MM.1S (cell line): Measurements from ENCODE around the gene CCDC88A.
"Not testable (repeated sequence)": the region's sequence is repeated elsewhere in the genome, so short reads cannot be mapped to it uniquely, and the experiment has no call there.

Source experiments
- DNase-seq: peaks from one replicate; pipeline ENCODE4 v3.0.0-alpha.2; 2015
- H2AFZ ChIP-seq: fragments of 300-600 bp; sonication (generic); 2 replicates; pipeline ENCODE4 v1.6.0; 2016; ENCODE audit warnings: antibody characterized with exemption, low read length
- H3F3A ChIP-seq: fragments of 300-600 bp; sonication (generic); 2 replicates; pipeline ENCODE4 v1.6.1; 2016; ENCODE audit warnings: mild to moderate bottlenecking, antibody characterized with exemption, low read length, moderate library complexity, mixed read lengths; ENCODE audit not compliant: insufficient read depth
- H3K27ac ChIP-seq: fragments of 300-600 bp; sonication (generic); 2 replicates; pipeline ENCODE4 v1.5.1; 2016; ENCODE audit warnings: mild to moderate bottlenecking, low read length
- H3K27me3 ChIP-seq: fragments of 300-600 bp; sonication (generic); replicated peaks from 2 replicates; pipeline ENCODE4 v1.6.0; 2016; ENCODE audit warnings: low read length; ENCODE audit not compliant: insufficient read depth
- H3K36me3 ChIP-seq: fragments of 300-600 bp; sonication (generic); replicated peaks from 2 replicates; pipeline ENCODE4 v1.6.1; 2016; ENCODE audit warnings: mild to moderate bottlenecking, low read length, mixed read lengths; ENCODE audit not compliant: insufficient read depth
- H3K4me1 ChIP-seq: fragments of 300-600 bp; sonication (generic); 2 replicates; pipeline ENCODE4 v1.6.1; 2016; ENCODE audit warnings: low read length, mixed read lengths
- H3K4me2 ChIP-seq: fragments of 300-600 bp; sonication (generic); 2 replicates; pipeline ENCODE4 v1.6.0; 2016; ENCODE audit warnings: low read depth, low read length
- H3K4me3 ChIP-seq: fragments of 300-600 bp; sonication (generic); 2 replicates; pipeline ENCODE4 v1.5.1; 2016; ENCODE audit warnings: low read length, mixed read lengths
- H3K79me2 ChIP-seq: fragments of 300-600 bp; sonication (generic); 2 replicates; pipeline ENCODE4 v1.6.1; 2016; ENCODE audit warnings: mixed run types, low read length, mixed read lengths
- H3K9ac ChIP-seq: fragments of 300-600 bp; sonication (generic); 2 replicates; pipeline ENCODE4 v1.6.1; 2016; ENCODE audit warnings: low read length, mixed read lengths
- H3K9me2 ChIP-seq: fragments of 300-600 bp; sonication (generic); replicated peaks from 2 replicates; pipeline ENCODE4 v1.6.1; 2016; ENCODE audit warnings: mild to moderate bottlenecking, low read length, mixed read lengths; ENCODE audit not compliant: insufficient read depth
- H3K9me3 ChIP-seq: fragments of 300-600 bp; sonication (generic); replicated peaks from 2 replicates; pipeline ENCODE4 v1.6.1; 2016; ENCODE audit warnings: mild to moderate bottlenecking, low read length, mixed read lengths; ENCODE audit not compliant: insufficient read depth
- H4K20me1 ChIP-seq: fragments of 300-600 bp; sonication (generic); 2 replicates; pipeline ENCODE4 v1.6.1; 2016; ENCODE audit warnings: mild to moderate bottlenecking, low read length, moderate library complexity, mixed read lengths; ENCODE audit not compliant: insufficient read depth
- EZH2 ChIP-seq: fragments of 300-600 bp; sonication (generic); optimal IDR thresholded peaks from 2 replicates; pipeline ENCODE3; 2017; ENCODE audit warnings: low read depth, mild to moderate bottlenecking, antibody characterized with exemption, low read length, mixed read lengths
- EZH2phosphoT487 ChIP-seq: fragments of 300-600 bp; sonication (generic); IDR thresholded peaks from 2 replicates; pipeline ENCODE4 v1.6.1; 2018; ENCODE audit warnings: antibody characterized with exemption, low read length
- TF ChIP-seq, protein P1 (sequence below): fragments of 300-600 bp; sonication (generic); IDR thresholded peaks from 2 replicates; pipeline ENCODE4 v1.5.1; 2016; ENCODE audit warnings: antibody characterized with exemption, low read length, mixed read lengths

Gene CCDC88A

DNA sequence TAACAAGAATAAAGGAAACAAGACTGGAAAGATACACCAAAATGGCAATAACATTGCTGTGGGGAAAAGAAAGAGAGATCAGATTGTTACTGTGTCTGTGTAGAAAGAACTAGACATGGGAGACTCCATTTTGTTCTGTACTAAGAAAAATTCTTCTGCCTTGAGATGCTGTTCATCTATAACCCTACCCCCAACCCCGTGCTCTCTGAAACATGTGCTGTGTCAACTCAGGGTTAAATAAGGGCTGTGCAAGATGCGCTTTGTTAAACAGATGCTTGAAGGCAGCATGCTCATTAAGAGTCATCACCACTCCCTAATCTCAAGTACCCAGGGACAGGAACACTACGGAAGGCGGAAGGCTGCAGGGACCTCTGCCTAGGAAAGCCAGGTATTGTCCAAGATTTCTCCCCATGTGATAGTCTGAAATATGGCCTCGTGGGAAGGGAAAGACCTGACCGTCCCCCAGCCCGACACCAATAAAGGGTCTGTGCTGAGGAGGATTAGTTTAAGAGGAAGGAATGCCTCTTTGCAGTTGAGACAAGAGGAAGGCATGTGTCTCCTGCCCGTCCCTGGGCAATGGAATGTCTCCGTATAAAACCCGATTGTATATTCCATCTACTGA, 140.3 kb downstream of the CCDC88A start:
- not testable (repeated sequence) for H3K9me2 ChIP-seq, H3K9ac ChIP-seq

DNA sequence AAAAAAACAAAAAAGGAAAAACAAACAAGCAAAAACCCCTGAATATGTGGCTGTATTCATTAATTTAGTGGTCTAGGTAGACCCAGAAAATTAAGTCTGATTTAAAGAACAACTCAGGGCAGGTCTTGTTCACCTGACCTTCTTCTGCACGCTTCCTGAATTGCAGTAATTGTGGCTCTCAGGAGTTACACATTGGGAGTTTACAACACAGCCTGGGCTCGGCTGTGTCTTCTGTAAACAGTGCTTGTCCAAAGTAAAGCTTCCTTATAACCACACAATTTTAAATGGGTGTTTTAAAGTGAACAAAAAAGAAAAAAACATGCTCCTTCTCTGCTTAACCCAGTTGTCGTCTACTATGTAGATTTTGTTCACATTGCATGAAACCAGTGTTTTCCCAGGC, 142.3 kb downstream of the CCDC88A start:
- H3K4me1 ChIP-seq, result no peaks in the 10 kb centered on the region
- TF ChIP-seq EZH2 (no peak), EZH2phosphoT487 (no peak)
- TF ChIP-seq, protein P1, sequence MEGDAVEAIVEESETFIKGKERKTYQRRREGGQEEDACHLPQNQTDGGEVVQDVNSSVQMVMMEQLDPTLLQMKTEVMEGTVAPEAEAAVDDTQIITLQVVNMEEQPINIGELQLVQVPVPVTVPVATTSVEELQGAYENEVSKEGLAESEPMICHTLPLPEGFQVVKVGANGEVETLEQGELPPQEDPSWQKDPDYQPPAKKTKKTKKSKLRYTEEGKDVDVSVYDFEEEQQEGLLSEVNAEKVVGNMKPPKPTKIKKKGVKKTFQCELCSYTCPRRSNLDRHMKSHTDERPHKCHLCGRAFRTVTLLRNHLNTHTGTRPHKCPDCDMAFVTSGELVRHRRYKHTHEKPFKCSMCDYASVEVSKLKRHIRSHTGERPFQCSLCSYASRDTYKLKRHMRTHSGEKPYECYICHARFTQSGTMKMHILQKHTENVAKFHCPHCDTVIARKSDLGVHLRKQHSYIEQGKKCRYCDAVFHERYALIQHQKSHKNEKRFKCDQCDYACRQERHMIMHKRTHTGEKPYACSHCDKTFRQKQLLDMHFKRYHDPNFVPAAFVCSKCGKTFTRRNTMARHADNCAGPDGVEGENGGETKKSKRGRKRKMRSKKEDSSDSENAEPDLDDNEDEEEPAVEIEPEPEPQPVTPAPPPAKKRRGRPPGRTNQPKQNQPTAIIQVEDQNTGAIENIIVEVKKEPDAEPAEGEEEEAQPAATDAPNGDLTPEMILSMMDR, result no peak
- no peaks in the 10 kb centered on the region for H3K27me3 ChIP-seq
- no peaks in the 10 kb centered on the region for H3F3A ChIP-seq
- 0 out of 2 replicates have a peak overlapping the region, but pooled peaks have one; percentile 6 for H2AFZ ChIP-seq
- no peaks in the 10 kb centered on the region for H3K79me2 ChIP-seq
- no peaks in the 10 kb centered on the region for H3K36me3 ChIP-seq
- no peak for DNase-seq
- no peaks in the 10 kb centered on the region for H4K20me1 ChIP-seq
- no peak overlapping the region for H3K9ac ChIP-seq
- H3K27ac ChIP-seq, result no peak overlapping the region
- H3K9me3 ChIP-seq, result no peaks in the 10 kb centered on the region
- H3K9me2 ChIP-seq, result no peaks in the 10 kb centered on the region
- no peak overlapping the region for H3K4me3 ChIP-seq
- no peak overlapping the region for H3K4me2 ChIP-seq

More for the DNA sequence above, 140.3 kb downstream of the CCDC88A start:
- H3K36me3 ChIP-seq, H3K79me2 ChIP-seq, H3K4me3 ChIP-seq, H3K27me3 ChIP-seq, H3K4me1 ChIP-seq, DNase-seq, H2AFZ ChIP-seq, H3K9me3 ChIP-seq, H3K27ac ChIP-seq, H3K4me2 ChIP-seq, H4K20me1 ChIP-seq, H3F3A ChIP-seq: not testable (repeated sequence)

DNA sequence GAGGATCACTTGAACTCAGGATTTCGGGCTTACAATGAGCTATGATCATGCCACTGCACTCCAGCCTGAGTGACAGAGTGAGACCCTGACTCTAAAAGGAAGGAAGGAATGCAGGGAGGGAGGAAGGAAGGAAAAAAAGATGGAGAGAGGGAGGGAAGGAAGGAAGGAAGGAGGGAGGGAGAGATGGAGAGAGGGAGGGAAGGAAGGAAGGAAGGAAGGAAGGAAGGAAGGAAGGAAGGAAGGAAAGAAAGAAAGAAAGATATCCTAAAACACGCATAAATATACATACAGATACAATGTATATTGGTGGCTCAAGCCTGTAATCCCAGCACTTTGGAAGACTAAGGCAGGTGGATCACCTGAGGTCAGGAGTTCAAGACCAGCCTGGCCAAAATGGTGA, 145.3 kb downstream of the CCDC88A start:
- H3K4me1 ChIP-seq, result not testable (repeated sequence)

DNA sequence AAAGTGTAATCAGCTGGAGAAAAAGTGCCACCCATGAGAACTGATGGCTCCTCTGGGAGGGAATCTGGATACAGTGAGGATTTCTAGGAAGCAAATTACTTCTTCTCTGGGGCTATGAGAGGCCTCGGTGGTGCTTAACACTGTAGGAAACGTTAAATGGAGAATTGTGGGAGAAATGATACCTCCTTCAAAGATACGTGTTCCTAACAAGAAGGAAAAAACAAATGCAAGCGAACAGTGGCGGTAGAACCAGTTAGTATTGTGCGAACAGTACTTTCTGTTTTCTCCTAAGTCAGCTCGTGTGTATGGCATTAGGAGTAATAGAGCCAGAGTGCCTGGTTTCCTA, 150.0 kb downstream of the CCDC88A start:
- peak overlapping the region; percentile 92 for H3K4me2 ChIP-seq

More for the DNA sequence above, 145.3 kb downstream of the CCDC88A start:
- H3F3A ChIP-seq, H3K27me3 ChIP-seq, DNase-seq, H3K27ac ChIP-seq, H3K79me2 ChIP-seq, H3K4me2 ChIP-seq, H3K9ac ChIP-seq, H4K20me1 ChIP-seq, H3K9me3 ChIP-seq, H3K9me2 ChIP-seq, H3K4me3 ChIP-seq, H3K36me3 ChIP-seq, H2AFZ ChIP-seq: not testable (repeated sequence)

More for the DNA sequence above, 150.0 kb downstream of the CCDC88A start:
- Histone ChIP-seq H3K27me3 (no peaks in the 10 kb centered on the region), H3K36me3 (no peaks in the 10 kb centered on the region), H2AFZ (peak overlapping the region; percentile 78), H4K20me1 (no peaks in the 10 kb centered on the region), H3K27ac (peak overlapping the region; percentile 53; the same call in 1 of the 2 replicates), H3K9me2 (no peaks in the 10 kb centered on the region), H3K4me3 (peak overlapping the region; percentile 81), H3K9me3 (no peaks in the 10 kb centered on the region), H3K4me1 (no peaks in the 10 kb centered on the region), H3K79me2 (peaks cover 17% of the 10 kb centered on the region), H3K9ac (peak overlapping the region; percentile 77; the same call in 1 of the 2 replicates), H3F3A (peaks cover 6% of the 10 kb centered on the region; the same call in 1 of the 2 replicates)
- DNase-seq, result no peak
- TF ChIP-seq EZH2, result no peak
- no peak for TF ChIP-seq EZH2phosphoT487
- TF ChIP-seq, protein P1, result no peak
